OCI-LY7 (cell line): ENCODE results near the gene HMGCL.

ENCODE experiments used
- EZH2phosphoT487 ChIP-seq: fragments of 200-600 bp; sonication (generic); IDR thresholded peaks from 2 replicates; pipeline ENCODE4 v1.6.1; 2018; ENCODE audit warnings: low read depth, borderline replicate concordance, mild to moderate bottlenecking, mixed run types, antibody characterized with exemption, low read length, moderate library complexity, mixed read lengths
- TF ChIP-seq, protein P1 (sequence below): fragments of 200-600 bp; sonication (generic); conservative IDR thresholded peaks from 2 replicates; pipeline ENCODE4 v1.5.1; 2014; ENCODE audit warnings: mild to moderate bottlenecking, antibody characterized with exemption, low read length, moderate library complexity, mixed read lengths

- TF ChIP-seq, protein P1, sequence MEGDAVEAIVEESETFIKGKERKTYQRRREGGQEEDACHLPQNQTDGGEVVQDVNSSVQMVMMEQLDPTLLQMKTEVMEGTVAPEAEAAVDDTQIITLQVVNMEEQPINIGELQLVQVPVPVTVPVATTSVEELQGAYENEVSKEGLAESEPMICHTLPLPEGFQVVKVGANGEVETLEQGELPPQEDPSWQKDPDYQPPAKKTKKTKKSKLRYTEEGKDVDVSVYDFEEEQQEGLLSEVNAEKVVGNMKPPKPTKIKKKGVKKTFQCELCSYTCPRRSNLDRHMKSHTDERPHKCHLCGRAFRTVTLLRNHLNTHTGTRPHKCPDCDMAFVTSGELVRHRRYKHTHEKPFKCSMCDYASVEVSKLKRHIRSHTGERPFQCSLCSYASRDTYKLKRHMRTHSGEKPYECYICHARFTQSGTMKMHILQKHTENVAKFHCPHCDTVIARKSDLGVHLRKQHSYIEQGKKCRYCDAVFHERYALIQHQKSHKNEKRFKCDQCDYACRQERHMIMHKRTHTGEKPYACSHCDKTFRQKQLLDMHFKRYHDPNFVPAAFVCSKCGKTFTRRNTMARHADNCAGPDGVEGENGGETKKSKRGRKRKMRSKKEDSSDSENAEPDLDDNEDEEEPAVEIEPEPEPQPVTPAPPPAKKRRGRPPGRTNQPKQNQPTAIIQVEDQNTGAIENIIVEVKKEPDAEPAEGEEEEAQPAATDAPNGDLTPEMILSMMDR: no peak
- TF ChIP-seq EZH2phosphoT487: no peak
These were observed 47.2 kb upstream of the HMGCL start for GRCh38 chr1:23872421-23872820.
